Measurements from ENCODE around the gene DAPK3.
"Not testable (repeated sequence)": the region's sequence is repeated elsewhere in the genome, so short reads cannot be mapped to it uniquely, and the experiment has no call there.

GRCh38 chr19:4005436-4005835, 34.5 kb upstream of the DAPK3 start:
- TF ChIP-seq EZH2phosphoT487 (IDR thresholded peaks at IDR 0.05; ENCODE audit: low read length); CTCF (IDR thresholded peaks at IDR 0.05; ENCODE audit: low read length); EZH2 (optimal IDR thresholded peaks at IDR 0.05; ENCODE audit: low read depth, low read length): not testable (repeated sequence)
